WTC11 (cell line): ENCODE measurements around the gene RPL35. TPM values are rescaled to one million over a fixed set of nuclear protein-coding genes. Genes with fewer than 3 reads are reported as not detected.

Source experiments
- ATAC-seq: fragments of 200-7000 bp; cut with Tn5 transposase; 2 replicates; pipeline ENCODE4 v1.10.0; 2021; ENCODE audit warnings: mild to moderate bottlenecking, moderate library complexity
- CTCF ChIA-PET: fragments of 300-600 bp; sonication (Branson Sonifier 250); formaldehyde crosslinking; loops from one replicate; lab custom pipeline; 2021; ENCODE audit warnings: antibody characterized with exemption; lab: Charles Lee
- POLR2A ChIA-PET: fragments of 350-600 bp; sonication (Branson Sonifier 250); formaldehyde crosslinking; loops from one replicate; lab custom pipeline; 2021; ENCODE audit warnings: antibody characterized with exemption; lab: Charles Lee
- DNase-seq: peaks from one replicate; pipeline ENCODE4 v3.0.0; 2021; ENCODE audit warnings: low spot score
- H3K27ac Mint-ChIP-seq: 2 replicates; pipeline ENCODE4 v1.8.0; 2021; ENCODE audit warnings: mixed read lengths
- H3K27me3 Mint-ChIP-seq: 2 replicates; pipeline ENCODE4 v1.8.0; 2021; ENCODE audit warnings: low read depth, mild to moderate bottlenecking, moderate library complexity, mixed read lengths
- H3K36me3 Mint-ChIP-seq: 2 replicates; pipeline ENCODE4 v1.8.0; 2021; ENCODE audit warnings: mixed read lengths
- H3K4me1 Mint-ChIP-seq: 2 replicates; pipeline ENCODE4 v1.8.0; 2022; ENCODE audit warnings: mixed read lengths
- H3K4me3 Mint-ChIP-seq: 2 replicates; pipeline ENCODE4 v1.8.0; 2021; ENCODE audit warnings: mild to moderate bottlenecking, moderate library complexity, mixed read lengths
- H3K9me3 Mint-ChIP-seq: 2 replicates; pipeline ENCODE4 v1.8.0; 2021; ENCODE audit warnings: mixed read lengths
- ATF1 ChIP-seq: sonication (generic); formaldehyde crosslinking; IDR thresholded peaks from 2 replicates; pipeline ENCODE4 v1.8.1; 2023; ENCODE audit warnings: mild to moderate bottlenecking, moderate library complexity, missing genetic modification reagents
- ATF2 ChIP-seq: sonication (generic); formaldehyde crosslinking; IDR thresholded peaks from 2 replicates; pipeline ENCODE4 v1.8.1; 2022; ENCODE audit warnings: low read depth, missing genetic modification reagents, borderline replicate concordance
- CBFB ChIP-seq: sonication (generic); formaldehyde crosslinking; IDR thresholded peaks from 2 replicates; pipeline ENCODE4 v1.8.1; 2022; ENCODE audit warnings: mild to moderate bottlenecking, low read depth, missing genetic modification reagents
- CREB1 ChIP-seq: sonication (generic); formaldehyde crosslinking; IDR thresholded peaks from 2 replicates; pipeline ENCODE4 v1.8.0; 2023; ENCODE audit warnings: mild to moderate bottlenecking, missing genetic modification reagents
- CREM ChIP-seq: sonication (generic); formaldehyde crosslinking; IDR thresholded peaks from 2 replicates; pipeline ENCODE4 v1.8.1; 2022; ENCODE audit warnings: mild to moderate bottlenecking, missing genetic modification reagents, moderate library complexity
- E2F4 ChIP-seq: sonication (generic); formaldehyde crosslinking; IDR thresholded peaks from 2 replicates; pipeline ENCODE4 v1.8.1; 2022; ENCODE audit warnings: low read depth, mild to moderate bottlenecking, moderate library complexity, missing genetic modification reagents, borderline replicate concordance
- EMX1 ChIP-seq: fragments of 250-450 bp; sonication (Bioruptor Pico); IDR thresholded peaks from 2 replicates; pipeline ENCODE4 v1.8.0; 2021; ENCODE audit warnings: mild to moderate bottlenecking
- GTF2I ChIP-seq: fragments of 250-450 bp; sonication (Bioruptor Pico); conservative IDR thresholded peaks from 2 replicates; pipeline ENCODE4 v1.4.0; 2021; ENCODE audit warnings: mild to moderate bottlenecking
- HMGA2 ChIP-seq: fragments of 250-450 bp; sonication (Bioruptor Pico); IDR thresholded peaks from 2 replicates; pipeline ENCODE4 v1.4.0; 2021; ENCODE audit warnings: mild to moderate bottlenecking, moderate library complexity
- JUN ChIP-seq: sonication (generic); formaldehyde crosslinking; IDR thresholded peaks from 2 replicates; pipeline ENCODE4 v1.8.0; 2023; ENCODE audit warnings: mild to moderate bottlenecking, missing genetic modification reagents
- KAT7 ChIP-seq: sonication (generic); formaldehyde crosslinking; IDR thresholded peaks from 2 replicates; pipeline ENCODE4 v1.8.1; 2023; ENCODE audit warnings: missing genetic modification reagents, mild to moderate bottlenecking, borderline replicate concordance
- NFATC4 ChIP-seq: fragments of 250-450 bp; sonication (Bioruptor Pico); IDR thresholded peaks from 2 replicates; pipeline ENCODE4 v1.9.0; 2021; ENCODE audit warnings: mild to moderate bottlenecking
- NFYB ChIP-seq: sonication (generic); formaldehyde crosslinking; conservative IDR thresholded peaks from 2 replicates; pipeline ENCODE4 v1.8.0; 2022; ENCODE audit warnings: low read depth, missing genetic modification reagents
- NR1H2 ChIP-seq: sonication (generic); formaldehyde crosslinking; IDR thresholded peaks from 2 replicates; pipeline ENCODE4 v1.9.0; 2021; ENCODE audit warnings: mild to moderate bottlenecking, moderate library complexity, missing genetic modification reagents
- NR3C1 ChIP-seq: sonication (generic); formaldehyde crosslinking; conservative IDR thresholded peaks from 2 replicates; pipeline ENCODE4 v1.8.1; 2023; ENCODE audit warnings: low read depth, mild to moderate bottlenecking, missing genetic modification reagents
- PREB ChIP-seq: sonication (generic); formaldehyde crosslinking; IDR thresholded peaks from 2 replicates; pipeline ENCODE4 v1.8.1; 2022; ENCODE audit warnings: mild to moderate bottlenecking, missing genetic modification reagents, moderate library complexity, borderline replicate concordance
- RORB ChIP-seq: fragments of 250-450 bp; sonication (Bioruptor Pico); IDR thresholded peaks from 2 replicates; pipeline ENCODE4 v1.9.0; 2021; ENCODE audit warnings: mild to moderate bottlenecking
- SP1 ChIP-seq: sonication (generic); formaldehyde crosslinking; conservative IDR thresholded peaks from 2 replicates; pipeline ENCODE4 v1.8.1; 2022; ENCODE audit warnings: missing genetic modification reagents
- STAT6 ChIP-seq: sonication (generic); formaldehyde crosslinking; conservative IDR thresholded peaks from 2 replicates; pipeline ENCODE4 v1.8.1; 2023; ENCODE audit warnings: mild to moderate bottlenecking, low read depth, missing genetic modification reagents, moderate library complexity
- TP53 ChIP-seq: sonication (generic); formaldehyde crosslinking; IDR thresholded peaks from 2 replicates; pipeline ENCODE4 v1.8.1; 2023; ENCODE audit warnings: mild to moderate bottlenecking, missing genetic modification reagents
- ZNF121 ChIP-seq: sonication (generic); formaldehyde crosslinking; IDR thresholded peaks from 2 replicates; pipeline ENCODE4 v1.8.0; 2023; ENCODE audit warnings: missing genetic modification reagents
- ZNF219 ChIP-seq: sonication (generic); formaldehyde crosslinking; IDR thresholded peaks from 2 replicates; pipeline ENCODE4 v1.8.0; 2023; ENCODE audit warnings: missing genetic modification reagents, mild to moderate bottlenecking, borderline replicate concordance
- ZNF423 ChIP-seq: fragments of 250-450 bp; sonication (Bioruptor Pico); IDR thresholded peaks from 2 replicates; pipeline ENCODE4 v2.1.2; 2022; ENCODE audit warnings: mild to moderate bottlenecking, moderate library complexity
- ZNF532 ChIP-seq: fragments of 250-450 bp; sonication (Bioruptor Pico); IDR thresholded peaks from 2 replicates; pipeline ENCODE4 v1.9.0; 2021; ENCODE audit warnings: mild to moderate bottlenecking, borderline replicate concordance
- total RNA-seq: library from RNA; stranded (reverse); gene quantifications from 3 replicates; pipeline ENCODE4 v1.2.3, GENCODE V29; 2021

Gene RPL35
- total RNA-seq, 1 experiment from 2014 or later = 1,710 TPM

- H3K4me3 Mint-ChIP-seq = no peak overlapping the region
- no peaks in the 10 kb centered on the region for H3K9me3 Mint-ChIP-seq
- 0 out of 2 replicates have a peak overlapping the region, but pooled peaks have one; percentile 57 for H3K27ac Mint-ChIP-seq
- ChIA-PET POLR2A (no interaction called here), CTCF (interaction anchor here (0.6 to 10.1 kb wide), 7 partner anchors 13 to 192 kb away, joined by 3 to 147 read pairs (median 4); partner anchors contain the start of genes NR6A1, OLFML2A and WDR38)
- no peak for TF ChIP-seq KAT7 (CRISPR knock-in tag)
- TF ChIP-seq HMGA2 (CRISPR knock-in tag) = no peak
- no peak for TF ChIP-seq ZNF532
- no peak for TF ChIP-seq NFATC4 (CRISPR knock-in tag)
- no peak for TF ChIP-seq ZNF121 (CRISPR knock-in tag)
- TF ChIP-seq JUN (CRISPR knock-in tag) = no peak
- no peak for TF ChIP-seq E2F4 (CRISPR knock-in tag)
- no peak for TF ChIP-seq SP1 (CRISPR knock-in tag)
- no peak for TF ChIP-seq RORB (CRISPR knock-in tag)
- TF ChIP-seq ATF1 (CRISPR knock-in tag) = no peak
- TF ChIP-seq PREB = no peak
- TF ChIP-seq NFYB (CRISPR knock-in tag) = no peak
- TF ChIP-seq NR3C1 (CRISPR knock-in tag) = no peak
- no peak for TF ChIP-seq NR1H2
- no peak for TF ChIP-seq ZNF423 (CRISPR knock-in tag)
- no peak for TF ChIP-seq CBFB (CRISPR knock-in tag)
- TF ChIP-seq TP53 (CRISPR knock-in tag) = no peak
- no peak for DNase-seq
- H3K36me3 Mint-ChIP-seq = no peaks in the 10 kb centered on the region
- peaks cover 36% of the 10 kb centered on the region for H3K4me1 Mint-ChIP-seq
- no peak for ATAC-seq
- H3K27me3 Mint-ChIP-seq = no peaks in the 10 kb centered on the region
These were observed 52.5 kb downstream of the RPL35 start for GRCh38 chr9:124809211-124809610.

GRCh38 chr9:124808246-124808956, 53.4 kb downstream of the RPL35 start:
- Mint-ChIP-seq H3K27ac (peak overlapping the region; percentile 53), H3K9me3 (no peaks in the 10 kb centered on the region), H3K4me1 (peaks cover 28% of the 10 kb centered on the region), H3K4me3 (no peak overlapping the region), H3K27me3 (no peaks in the 10 kb centered on the region), H3K36me3 (no peaks in the 10 kb centered on the region)
- DNase-seq (no peak), ATAC-seq (no peak)
- ChIA-PET CTCF (interaction anchor here (0.6 to 10.1 kb wide), 10 partner anchors 9 to 191 kb away, joined by 3 to 147 read pairs (median 4); partner anchors contain the start of genes NR6A1, OLFML2A and WDR38), POLR2A (no interaction called here)
- TF ChIP-seq CREB1 = no peak
- no peak for TF ChIP-seq EMX1 (CRISPR knock-in tag)
- TF ChIP-seq CREM (CRISPR knock-in tag) = no peak
- TF ChIP-seq GTF2I (CRISPR knock-in tag) = no peak
- no peak for TF ChIP-seq STAT6 (CRISPR knock-in tag)
- TF ChIP-seq ATF2 = no peak
- no peak for TF ChIP-seq PREB
- no peak for TF ChIP-seq ZNF219
